Activated CD4-positive, alpha-beta memory T cell treated with anti-CD3 and anti-CD28 coated beads, Interleukin-2, amount 10 ng/mL, durations not matched to agents 7 days and 5 days (primary cell): Measurements from ENCODE around the gene SLC13A1. TPM values are rescaled to one million over a fixed set of nuclear protein-coding genes. Genes with fewer than 3 reads are reported as not detected.

Experiments used
- CTCF ChIA-PET: fragments of 350-600 bp; sonication (Branson Sonifier 250); formaldehyde crosslinking; loops from one replicate; lab custom pipeline; 2021; ENCODE audit warnings: antibody characterized with exemption, inconsistent platforms; lab: Charles Lee
- POLR2A ChIA-PET: fragments of 350-600 bp; sonication (Branson Sonifier 250); formaldehyde crosslinking; loops from one replicate; lab custom pipeline; 2021; ENCODE audit warnings: antibody characterized with exemption; lab: Charles Lee
- DNase-seq: peaks from one replicate; pipeline ENCODE4 v3.0.0-alpha.2; 2020
- H3K27ac Mint-ChIP-seq: one replicate; pipeline ENCODE4 v1.8.0; 2021; ENCODE audit warnings: mild to moderate bottlenecking, mixed read lengths
- H3K27me3 Mint-ChIP-seq: one replicate; pipeline ENCODE4 v1.8.0; 2021; ENCODE audit warnings: mixed read lengths
- H3K36me3 Mint-ChIP-seq: one replicate; pipeline ENCODE4 v1.8.0; 2021; ENCODE audit warnings: low read depth, mixed read lengths
- H3K4me1 Mint-ChIP-seq: one replicate; pipeline ENCODE4 v1.8.0; 2021; ENCODE audit warnings: mixed read lengths
- H3K4me3 Mint-ChIP-seq: one replicate; pipeline ENCODE4 v1.8.0; 2021; ENCODE audit warnings: mild to moderate bottlenecking, mixed read lengths
- H3K9me3 Mint-ChIP-seq: one replicate; pipeline ENCODE4 v1.8.0; 2021; ENCODE audit warnings: mixed read lengths
- total RNA-seq, 2 experiments: library from RNA; stranded (reverse); gene quantifications; one replicate each; pipeline ENCODE4 v1.2.3, GENCODE V29; 2021

The SLC13A1 gene
- total RNA-seq, 2 experiments from 2014 or later = not detected

- H3K4me3 Mint-ChIP-seq = no peak overlapping the region
- CTCF ChIA-PET = no interaction called here
- peaks cover 5% of the 10 kb centered on the region for H3K9me3 Mint-ChIP-seq
Observed at GRCh38 chr7:123131961-123132360, 67.8 kb downstream of the SLC13A1 start.

GRCh38 chr7:123131556-123131955, 68.2 kb downstream of the SLC13A1 start:
- ChIA-PET CTCF (no interaction called here), POLR2A (no interaction called here)
- Mint-ChIP-seq H3K27me3 (no peaks in the 10 kb centered on the region), H3K4me1 (no peaks in the 10 kb centered on the region), H3K4me3 (no peak overlapping the region), H3K36me3 (no peaks in the 10 kb centered on the region), H3K9me3 (peaks cover 5% of the 10 kb centered on the region), H3K27ac (no peak overlapping the region)
- no peak for DNase-seq

More at GRCh38 chr7:123131961-123132360, 67.8 kb downstream of the SLC13A1 start:
- Mint-ChIP-seq H3K4me1 (no peaks in the 10 kb centered on the region), H3K27me3 (no peaks in the 10 kb centered on the region), H3K27ac (no peak overlapping the region), H3K36me3 (no peaks in the 10 kb centered on the region)
- no peak for DNase-seq
- POLR2A ChIA-PET = no interaction called here

- H3K4me3 Mint-ChIP-seq = no peak overlapping the region
Observed at GRCh38 chr7:123131140-123131539, 68.6 kb downstream of the SLC13A1 start.

GRCh38 chr7:123126691-123127090, 73.1 kb downstream of the SLC13A1 start:
- Mint-ChIP-seq H3K36me3 (no peaks in the 10 kb centered on the region), H3K9me3 (peaks cover 7% of the 10 kb centered on the region), H3K4me3 (no peak overlapping the region), H3K4me1 (no peaks in the 10 kb centered on the region), H3K27me3 (no peaks in the 10 kb centered on the region), H3K27ac (no peak overlapping the region)
- POLR2A ChIA-PET = no interaction called here
- no peak for DNase-seq
- CTCF ChIA-PET = no interaction called here

More at GRCh38 chr7:123131140-123131539, 68.6 kb downstream of the SLC13A1 start:
- Mint-ChIP-seq H3K27ac (no peak overlapping the region), H3K36me3 (no peaks in the 10 kb centered on the region), H3K27me3 (no peaks in the 10 kb centered on the region), H3K4me1 (no peaks in the 10 kb centered on the region), H3K9me3 (peaks cover 5% of the 10 kb centered on the region)
- no peak for DNase-seq
- ChIA-PET POLR2A (no interaction called here), CTCF (no interaction called here)

GRCh38 chr7:123126171-123126570, 73.6 kb downstream of the SLC13A1 start:
- Mint-ChIP-seq H3K4me3 (no peak overlapping the region), H3K4me1 (no peaks in the 10 kb centered on the region), H3K27ac (no peak overlapping the region), H3K9me3 (peaks cover 7% of the 10 kb centered on the region), H3K36me3 (no peaks in the 10 kb centered on the region), H3K27me3 (no peaks in the 10 kb centered on the region)
- ChIA-PET CTCF (no interaction called here), POLR2A (no interaction called here)
- no peak for DNase-seq

- H3K9me3 Mint-ChIP-seq = peaks cover 6% of the 10 kb centered on the region
- no peak overlapping the region for H3K27ac Mint-ChIP-seq
- no peaks in the 10 kb centered on the region for H3K4me1 Mint-ChIP-seq
- no peak overlapping the region for H3K4me3 Mint-ChIP-seq
- ChIA-PET CTCF (no interaction called here), POLR2A (no interaction called here)
- no peaks in the 10 kb centered on the region for H3K36me3 Mint-ChIP-seq
- no peaks in the 10 kb centered on the region for H3K27me3 Mint-ChIP-seq
- no peak for DNase-seq
Observed at GRCh38 chr7:123125231-123125630, 74.5 kb downstream of the SLC13A1 start.

GRCh38 chr7:123122916-123123315, 76.9 kb downstream of the SLC13A1 start:
- Mint-ChIP-seq H3K36me3 (no peaks in the 10 kb centered on the region), H3K4me3 (no peak overlapping the region), H3K27ac (no peak overlapping the region), H3K9me3 (peaks cover 4% of the 10 kb centered on the region), H3K27me3 (no peaks in the 10 kb centered on the region), H3K4me1 (no peaks in the 10 kb centered on the region)
- CTCF ChIA-PET = no interaction called here
- no peak for DNase-seq
- POLR2A ChIA-PET = no interaction called here

GRCh38 chr7:123120286-123120685, 79.5 kb downstream of the SLC13A1 start:
- Mint-ChIP-seq H3K27me3 (no peaks in the 10 kb centered on the region), H3K27ac (no peak overlapping the region), H3K4me3 (no peak overlapping the region), H3K36me3 (no peaks in the 10 kb centered on the region), H3K4me1 (no peaks in the 10 kb centered on the region), H3K9me3 (peaks cover 2% of the 10 kb centered on the region)
- ChIA-PET CTCF (no interaction called here), POLR2A (no interaction called here)
- DNase-seq = no peak

- Mint-ChIP-seq H3K27me3 (no peaks in the 10 kb centered on the region), H3K4me1 (no peaks in the 10 kb centered on the region), H3K4me3 (no peak overlapping the region), H3K36me3 (no peaks in the 10 kb centered on the region), H3K9me3 (peaks cover 6% of the 10 kb centered on the region), H3K27ac (no peak overlapping the region)
- no peak for DNase-seq
- ChIA-PET CTCF (no interaction called here), POLR2A (no interaction called here)
Observed at GRCh38 chr7:123115331-123115730, 84.4 kb downstream of the SLC13A1 start.

GRCh38 chr7:123114288-123114687, 85.5 kb downstream of the SLC13A1 start:
- no peak for DNase-seq
- H3K4me3 Mint-ChIP-seq = no peak overlapping the region
- ChIA-PET CTCF (no interaction called here), POLR2A (no interaction called here)
- no peak overlapping the region for H3K27ac Mint-ChIP-seq
- no peaks in the 10 kb centered on the region for H3K27me3 Mint-ChIP-seq
- H3K9me3 Mint-ChIP-seq = peaks cover 6% of the 10 kb centered on the region
- no peaks in the 10 kb centered on the region for H3K4me1 Mint-ChIP-seq
- H3K36me3 Mint-ChIP-seq = no peaks in the 10 kb centered on the region

- H3K27ac Mint-ChIP-seq = no peak overlapping the region
- no peaks in the 10 kb centered on the region for H3K4me1 Mint-ChIP-seq
- H3K27me3 Mint-ChIP-seq = no peaks in the 10 kb centered on the region
- H3K4me3 Mint-ChIP-seq = no peak overlapping the region
- DNase-seq = no peak
- POLR2A ChIA-PET = no interaction called here
- H3K36me3 Mint-ChIP-seq = no peaks in the 10 kb centered on the region
- CTCF ChIA-PET = no interaction called here
- peaks cover 12% of the 10 kb centered on the region for H3K9me3 Mint-ChIP-seq
Observed at GRCh38 chr7:123112833-123113232, 86.9 kb downstream of the SLC13A1 start.

- no peak for DNase-seq
- ChIA-PET CTCF (no interaction called here), POLR2A (no interaction called here)
- Mint-ChIP-seq H3K36me3 (no peaks in the 10 kb centered on the region), H3K27me3 (no peaks in the 10 kb centered on the region), H3K27ac (no peak overlapping the region), H3K4me3 (no peak overlapping the region), H3K9me3 (peaks cover 5% of the 10 kb centered on the region), H3K4me1 (no peaks in the 10 kb centered on the region)
Observed at GRCh38 chr7:123099712-123100111, 100.1 kb downstream of the SLC13A1 start.

- ChIA-PET POLR2A (no interaction called here), CTCF (no interaction called here)
- Mint-ChIP-seq H3K4me3 (no peak overlapping the region), H3K9me3 (peaks cover 5% of the 10 kb centered on the region), H3K36me3 (no peaks in the 10 kb centered on the region), H3K27me3 (no peaks in the 10 kb centered on the region), H3K4me1 (no peaks in the 10 kb centered on the region), H3K27ac (no peak overlapping the region)
- no peak for DNase-seq
Observed at GRCh38 chr7:123096976-123097375, 102.8 kb downstream of the SLC13A1 start.

- Mint-ChIP-seq H3K4me1 (no peaks in the 10 kb centered on the region), H3K36me3 (no peaks in the 10 kb centered on the region), H3K4me3 (no peak overlapping the region), H3K9me3 (peaks cover 5% of the 10 kb centered on the region), H3K27ac (no peak overlapping the region), H3K27me3 (no peaks in the 10 kb centered on the region)
- DNase-seq = no peak
- ChIA-PET CTCF (no interaction called here), POLR2A (no interaction called here)
Observed at GRCh38 chr7:123096434-123096833, 103.3 kb downstream of the SLC13A1 start.
